GM12878 (cell line): ENCODE results near the gene TRIM46. TPM values are rescaled to one million over a fixed set of nuclear protein-coding genes. Genes with fewer than 3 reads are reported as not detected.

Source experiments
- BCLAF1 ChIP-seq: fragments of 450-650 bp; IDR thresholded peaks from 2 replicates; pipeline ENCODE4 v1.6.1; 2017; ENCODE audit warnings: antibody characterized with exemption, mild to moderate bottlenecking, moderate library complexity
- CUX1 ChIP-seq: IDR thresholded peaks from 2 replicates; pipeline ENCODE4 v1.6.1; 2012; ENCODE audit warnings: improper control_type of control experiment, low read depth, low read length; ENCODE audit not compliant: insufficient replicate concordance
- DPF2 ChIP-seq: fragments of 450-650 bp; IDR thresholded peaks from 2 replicates; pipeline ENCODE4 v1.6.1; 2017; ENCODE audit warnings: mild to moderate bottlenecking
- FOXM1 ChIP-seq: IDR thresholded peaks from 2 replicates; pipeline ENCODE4 v1.6.1; 2012; ENCODE audit warnings: low read depth, mild to moderate bottlenecking, inconsistent platforms, low read length, moderate library complexity
- HDGF ChIP-seq: fragments of 450-650 bp; IDR thresholded peaks from 2 replicates; pipeline ENCODE4 v1.6.1; 2016; ENCODE audit warnings: antibody characterized with exemption
- KAT2A ChIP-seq: conservative IDR thresholded peaks from 2 replicates; pipeline ENCODE4 v1.6.1; 2011; ENCODE audit warnings: low read depth, low read length; ENCODE audit not compliant: control insufficient read depth
- KLF5 ChIP-seq: fragments of 450-650 bp; IDR thresholded peaks from 2 replicates; pipeline ENCODE4 v1.6.1; 2014; ENCODE audit warnings: mild to moderate bottlenecking; ENCODE audit not compliant: partially characterized antibody
- MTA2 ChIP-seq: fragments of 450-650 bp; IDR thresholded peaks from 2 replicates; pipeline ENCODE4 v1.6.1; 2016; ENCODE audit warnings: low read depth, mild to moderate bottlenecking, moderate library complexity
- MYB ChIP-seq: fragments of 150-350 bp; IDR thresholded peaks from 2 replicates; pipeline ENCODE4 v1.6.1; 2014; ENCODE audit warnings: mild to moderate bottlenecking, low read depth, low read length, borderline replicate concordance
- NR2C1 ChIP-seq: fragments of 450-650 bp; IDR thresholded peaks from 2 replicates; pipeline ENCODE4 v1.6.1; 2017; ENCODE audit warnings: antibody characterized with exemption, mild to moderate bottlenecking, moderate library complexity
- POLR2A ChIP-seq: IDR thresholded peaks from 2 replicates; pipeline ENCODE4 v1.6.1; 2011; ENCODE audit warnings: low read depth, mild to moderate bottlenecking, low read length
- POLR2AphosphoS5 ChIP-seq: IDR thresholded peaks from 2 replicates; pipeline ENCODE4 v1.6.1; 2011; ENCODE audit warnings: mild to moderate bottlenecking, low read length, inconsistent platforms
- SUPT20H ChIP-seq: IDR thresholded peaks from 2 replicates; pipeline ENCODE4 v1.6.1; 2011; ENCODE audit warnings: low read depth, mild to moderate bottlenecking, low read length, moderate library complexity, borderline replicate concordance; ENCODE audit not compliant: control insufficient read depth
- USF1 ChIP-seq: IDR thresholded peaks from 2 replicates; pipeline ENCODE4 v1.6.1; 2011; ENCODE audit warnings: borderline replicate concordance, low read depth, mild to moderate bottlenecking, moderate library complexity, mixed read lengths, low read length; ENCODE audit not compliant: insufficient read depth; ENCODE audit errors: extremely low read length
- ZNF217 ChIP-seq: fragments of 450-650 bp; IDR thresholded peaks from 2 replicates; pipeline ENCODE4 v1.6.1; 2017; ENCODE audit warnings: antibody characterized with exemption, mild to moderate bottlenecking
- ZNF687 ChIP-seq: fragments of 450-650 bp; IDR thresholded peaks from 2 replicates; pipeline ENCODE4 v1.6.1; 2017; ENCODE audit warnings: mild to moderate bottlenecking, moderate library complexity
- polyA plus RNA-seq, 11 experiments: library from polyadenylated mRNA; depleted of rRNA in 4 of 11; unstranded in 6 of 11; stranded (reverse) in 5 of 11; fragments of >200 nt; fragmentation: Nextera tagmentation in 4 of 11; fragmentation: Illumina TruSeq in 1 of 11; extraction: Ambion mirVana in 4 of 11; extraction: Trizol in 1 of 11; gene quantifications; 1 replicate in 1 of 11; 2 replicates in 10 of 11; pipeline versions ENCODE4 v1.2.1 to v1.2.3, GENCODE V29; 2011 to 2016; ENCODE audit warnings: inconsistent platforms in 2 of 11, missing spikeins in 2 of 11, low read depth in 1 of 11
- total RNA-seq, 4 experiments: library from RNA; depleted of rRNA in 3 of 4; stranded (reverse); fragments of >200 nt in 3 of 4; fragmentation: Illumina TruSeq in 1 of 4; extraction: Trizol in 1 of 4; gene quantifications; 2 replicates each; pipeline versions ENCODE4 v1.2.1 to v1.2.3, GENCODE V29; 2013 to 2021

TRIM46 gene
- total and polyA plus RNA-seq, 10 of the 15 experiments (the other 5 are each of a cell fraction or from before 2014, with no cell fraction given) = 0.08 to 3.1 (median 0.97) TPM

GRCh38 chr1:155184835-155185782 is 11.5 kb downstream of the TRIM46 start (continued):
- TF ChIP-seq CUX1 = no peak
- no peak for TF ChIP-seq NR2C1
- no peak for TF ChIP-seq FOXM1
- peak; percentile 78 for TF ChIP-seq MTA2
- TF ChIP-seq POLR2AphosphoS5 = no peak
- TF ChIP-seq SUPT20H = no peak
- TF ChIP-seq HDGF = peak; percentile 95
- TF ChIP-seq MYB = no peak
- TF ChIP-seq BCLAF1 = no peak
- peak; percentile 93 for TF ChIP-seq ZNF687
- TF ChIP-seq USF1 = no peak
- peak; percentile 94 for TF ChIP-seq DPF2
- peak; percentile 65 for TF ChIP-seq POLR2A
- no peak; the same call in 1 of the 2 replicates for TF ChIP-seq ZNF217
- no peak for TF ChIP-seq KLF5
- TF ChIP-seq KAT2A = no peak
